GM19099 (cell line): ENCODE data around the gene CLEC1A.

Experiments
- POLR2A ChIP-seq: IDR thresholded peaks from 3 replicates; pipeline ENCODE4 v1.6.1; 2011; ENCODE audit warnings: low read depth; ENCODE audit not compliant: insufficient read length; ENCODE audit errors: extremely low read depth

CLEC1A gene

DNA sequence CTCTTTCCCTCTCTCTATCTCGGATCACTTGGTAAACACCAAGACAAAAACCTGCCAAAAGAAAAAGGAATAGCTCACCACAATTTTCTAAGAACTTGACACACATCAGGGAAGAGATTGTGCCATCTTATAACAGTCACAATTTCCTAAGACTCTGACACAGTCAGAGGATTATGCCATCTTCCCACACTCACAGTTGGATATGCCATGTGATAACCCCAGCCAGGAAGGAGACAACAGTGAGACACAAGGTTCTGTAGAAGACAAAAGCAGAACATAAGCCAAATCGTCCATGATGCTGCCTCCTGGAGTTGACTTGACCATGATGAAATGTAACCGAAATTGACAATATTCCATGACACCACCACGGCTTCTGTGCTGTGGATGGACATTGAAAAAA, 71.1 kb downstream of the CLEC1A start:
- TF ChIP-seq POLR2A, result no peak

DNA sequence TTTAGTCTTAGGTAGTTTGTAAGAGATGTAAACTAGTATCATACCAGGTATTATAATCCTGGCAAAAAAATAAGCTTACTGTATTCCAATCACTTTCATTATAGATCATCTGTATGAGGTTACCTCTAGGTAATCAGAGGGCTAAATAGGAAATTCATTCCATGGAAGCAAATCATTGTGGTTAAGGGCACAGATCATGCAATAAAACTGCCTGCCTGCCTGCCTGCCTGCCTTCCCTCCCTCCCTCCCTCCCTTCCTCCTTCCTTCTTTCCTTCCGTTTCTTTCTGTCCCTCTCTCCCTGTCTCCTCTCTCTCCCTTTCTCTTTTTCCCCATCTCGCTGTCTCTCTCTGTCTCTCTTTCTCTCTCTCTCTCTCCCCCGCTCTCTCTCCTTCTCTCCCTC, 71.5 kb downstream of the CLEC1A start:
- TF ChIP-seq POLR2A, result no peak

DNA sequence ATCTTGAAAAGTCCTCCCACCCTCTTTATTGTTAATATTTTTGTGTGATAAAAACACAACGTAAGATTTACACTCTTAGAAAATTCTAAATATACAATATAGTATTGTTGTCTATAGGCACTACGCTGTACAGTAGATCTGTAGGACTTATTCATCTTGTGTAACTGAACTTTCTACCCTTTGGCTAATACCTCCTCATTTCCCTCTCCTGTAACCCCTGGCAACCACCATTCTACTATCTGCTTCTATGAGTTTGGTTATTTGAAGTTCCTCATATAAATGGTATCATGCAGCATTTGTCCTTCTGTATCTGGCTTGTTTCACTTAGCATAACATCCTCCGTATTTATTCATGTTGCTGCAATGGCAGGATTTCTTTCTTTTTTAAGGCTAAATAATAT, 73.5 kb downstream of the CLEC1A start:
- TF ChIP-seq POLR2A, result no peak

DNA sequence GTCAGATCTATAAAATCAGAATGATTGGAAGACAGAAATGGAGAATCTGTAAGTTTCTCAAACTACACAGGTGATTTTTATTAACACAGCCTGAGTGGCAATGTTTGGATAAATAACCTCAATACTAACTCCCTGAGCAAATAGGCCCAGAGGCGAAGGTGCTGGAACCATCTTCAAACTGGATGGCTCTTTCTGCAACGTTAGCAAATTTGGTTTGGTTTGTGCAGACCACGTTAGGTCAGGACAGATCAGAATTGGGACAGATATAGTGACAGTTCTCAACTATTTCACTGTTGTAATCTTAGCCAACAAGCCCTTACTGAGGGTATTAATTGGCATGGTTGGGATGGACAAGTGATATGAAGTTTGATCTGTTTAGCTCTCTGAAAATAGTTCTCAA, 77.4 kb downstream of the CLEC1A start:
- no peak for TF ChIP-seq POLR2A
